Measurements from ENCODE around the gene PABPN1L.

Gene PABPN1L

DNA sequence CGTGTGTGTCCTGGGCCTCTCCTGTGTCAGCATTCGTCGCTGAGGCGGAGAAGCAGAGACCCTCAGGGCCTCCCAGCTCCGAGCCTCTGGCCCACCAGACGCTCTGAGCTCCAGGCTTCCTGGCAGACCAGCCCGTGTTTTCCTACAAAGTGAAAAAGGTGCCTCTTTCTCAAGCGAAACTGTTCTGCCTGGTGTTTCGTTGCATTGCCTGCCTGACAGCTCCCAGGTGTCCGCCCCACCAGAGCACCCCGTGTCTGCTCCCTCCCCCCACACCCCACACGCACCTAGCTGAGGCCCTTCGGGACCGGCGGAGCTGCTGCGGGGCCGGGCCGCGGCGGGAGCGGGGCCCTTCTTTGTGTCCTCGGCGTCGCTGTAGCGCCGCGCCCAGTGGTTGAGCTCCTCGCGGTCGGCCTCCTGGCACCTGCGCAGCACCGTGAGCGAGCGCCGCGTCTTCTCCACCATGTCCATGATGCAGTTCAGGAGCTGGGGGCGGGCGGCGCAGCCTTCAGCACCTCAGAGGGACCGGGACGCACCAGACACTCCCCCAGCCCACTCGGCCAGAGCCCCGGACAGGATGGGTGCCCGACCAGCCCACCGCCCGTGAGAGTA is 14.7 kb upstream of the PABPN1L start:
- H3K27me3 ChIP-seq (ENCODE audit: low read length): no peaks in the 10 kb centered on the region
- H3K4me2 ChIP-seq (ENCODE audit: low read depth, low read length, poor library complexity, severe bottlenecking): no peak overlapping the region

DNA sequence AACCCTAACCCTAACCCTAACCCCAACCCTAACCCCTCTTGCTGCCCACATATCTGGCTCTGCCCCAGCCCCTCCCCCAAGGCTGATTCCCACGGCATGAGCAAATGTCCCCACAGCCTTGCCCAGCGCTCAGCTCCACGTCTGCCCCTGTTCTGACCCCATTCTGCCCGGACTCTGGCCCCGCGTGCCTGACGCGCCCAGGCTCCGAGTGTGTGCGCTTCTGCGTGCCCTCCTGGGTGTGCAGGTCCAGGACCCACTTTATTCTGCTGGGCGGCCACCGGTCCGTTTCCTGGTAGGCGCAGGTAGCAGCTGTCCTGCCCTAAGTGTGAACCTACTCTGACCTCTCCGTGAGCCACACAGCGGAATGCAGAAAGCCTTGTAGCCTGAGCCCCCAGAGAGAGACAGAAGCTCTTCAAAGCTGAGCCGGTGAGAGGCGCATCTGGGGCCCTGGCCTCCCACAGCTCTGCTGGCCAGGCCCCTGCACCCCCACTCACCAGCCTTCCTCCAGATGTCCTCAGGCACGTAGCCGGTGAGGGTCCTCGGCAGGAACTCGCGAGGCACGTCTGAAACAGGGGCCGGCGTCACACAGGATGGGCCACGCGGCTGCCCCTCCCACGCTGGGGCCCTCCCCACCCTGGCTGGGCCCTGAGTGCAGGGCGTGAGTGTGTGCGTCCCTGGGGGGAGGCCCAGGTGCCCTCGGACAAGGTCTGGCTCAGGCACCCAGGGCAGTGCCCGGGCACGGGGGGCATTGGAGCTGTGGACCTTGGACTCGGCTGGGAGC is 14.0 kb upstream of the PABPN1L start:
- Histone ChIP-seq H3K9ac (ENCODE audit: low read length) (no peak overlapping the region), H3K4me3 (ENCODE audit: insufficient read depth, low read length, poor library complexity, severe bottlenecking) (no peak overlapping the region), H3K79me2 (ENCODE audit: insufficient read depth, low read length) (no peaks in the 10 kb centered on the region), H3K27ac (ENCODE audit: low read depth, low read length) (no peak overlapping the region), H3K9me3 (ENCODE audit: insufficient read depth, low read length) (no peaks in the 10 kb centered on the region), H3K36me3 (ENCODE audit: low read length) (peaks cover 3% of the 10 kb centered on the region; the same call in 1 of the 2 replicates), H3F3A (ENCODE audit: insufficient read depth) (peaks cover 10% of the 10 kb centered on the region), H3K4me2 (ENCODE audit: low read depth, low read length, poor library complexity, severe bottlenecking) (no peak overlapping the region), H3K27me3 (ENCODE audit: low read length) (no peaks in the 10 kb centered on the region), H3K9me2 (replicated peaks; ENCODE audit: insufficient read depth, low read length) (no peaks in the 10 kb centered on the region), H2AFZ (ENCODE audit: low read depth, low read length, severe bottlenecking) (no peak overlapping the region), H4K20me1 (ENCODE audit: low read depth, low read length) (no peaks in the 10 kb centered on the region)
- TF ChIP-seq, protein P1, sequence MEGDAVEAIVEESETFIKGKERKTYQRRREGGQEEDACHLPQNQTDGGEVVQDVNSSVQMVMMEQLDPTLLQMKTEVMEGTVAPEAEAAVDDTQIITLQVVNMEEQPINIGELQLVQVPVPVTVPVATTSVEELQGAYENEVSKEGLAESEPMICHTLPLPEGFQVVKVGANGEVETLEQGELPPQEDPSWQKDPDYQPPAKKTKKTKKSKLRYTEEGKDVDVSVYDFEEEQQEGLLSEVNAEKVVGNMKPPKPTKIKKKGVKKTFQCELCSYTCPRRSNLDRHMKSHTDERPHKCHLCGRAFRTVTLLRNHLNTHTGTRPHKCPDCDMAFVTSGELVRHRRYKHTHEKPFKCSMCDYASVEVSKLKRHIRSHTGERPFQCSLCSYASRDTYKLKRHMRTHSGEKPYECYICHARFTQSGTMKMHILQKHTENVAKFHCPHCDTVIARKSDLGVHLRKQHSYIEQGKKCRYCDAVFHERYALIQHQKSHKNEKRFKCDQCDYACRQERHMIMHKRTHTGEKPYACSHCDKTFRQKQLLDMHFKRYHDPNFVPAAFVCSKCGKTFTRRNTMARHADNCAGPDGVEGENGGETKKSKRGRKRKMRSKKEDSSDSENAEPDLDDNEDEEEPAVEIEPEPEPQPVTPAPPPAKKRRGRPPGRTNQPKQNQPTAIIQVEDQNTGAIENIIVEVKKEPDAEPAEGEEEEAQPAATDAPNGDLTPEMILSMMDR (IDR thresholded peaks at IDR 0.05; ENCODE audit: insufficient read depth, low read length, poor library complexity, severe bottlenecking): no peak
- TF ChIP-seq EZH2phosphoT487 (conservative IDR thresholded peaks at IDR 0.05; ENCODE audit: low read length): no peak

More for the DNA sequence above, 14.7 kb upstream of the PABPN1L start:
- Histone ChIP-seq H3F3A (ENCODE audit: insufficient read depth) (peaks cover 5% of the 10 kb centered on the region), H3K9me3 (ENCODE audit: insufficient read depth, low read length) (no peaks in the 10 kb centered on the region), H3K36me3 (ENCODE audit: low read length) (peaks cover 3% of the 10 kb centered on the region; the same call in 1 of the 2 replicates), H3K9me2 (replicated peaks; ENCODE audit: insufficient read depth, low read length) (no peaks in the 10 kb centered on the region), H3K27ac (ENCODE audit: low read depth, low read length) (no peak overlapping the region), H3K9ac (ENCODE audit: low read length) (no peak overlapping the region), H3K79me2 (ENCODE audit: insufficient read depth, low read length) (no peaks in the 10 kb centered on the region), H4K20me1 (ENCODE audit: low read depth, low read length) (no peaks in the 10 kb centered on the region), H3K4me3 (ENCODE audit: insufficient read depth, low read length, poor library complexity, severe bottlenecking) (no peak overlapping the region), H2AFZ (ENCODE audit: low read depth, low read length, severe bottlenecking) (no peak overlapping the region)
- TF ChIP-seq, protein P1 (IDR thresholded peaks at IDR 0.05; ENCODE audit: insufficient read depth, low read length, poor library complexity, severe bottlenecking): no peak
- TF ChIP-seq EZH2phosphoT487 (conservative IDR thresholded peaks at IDR 0.05; ENCODE audit: low read length): no peak

DNA sequence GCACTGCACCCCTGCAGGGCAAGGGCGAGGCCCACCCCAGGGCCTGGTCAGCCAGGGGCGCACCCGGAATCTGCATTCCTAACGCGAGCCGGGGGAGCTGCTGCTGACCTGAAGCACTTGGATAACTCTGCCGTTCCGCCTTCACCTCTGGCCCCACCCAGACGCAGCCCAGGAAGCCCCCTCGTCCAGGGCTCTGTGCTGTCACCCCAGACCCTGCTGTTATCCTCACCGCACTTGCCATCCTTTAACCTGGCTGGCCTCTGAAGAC is 13.3 kb upstream of the PABPN1L start:
- peaks cover 3% of the 10 kb centered on the region; the same call in 1 of the 2 replicates for H3K36me3 ChIP-seq (ENCODE audit: low read length)
- H2AFZ ChIP-seq (ENCODE audit: low read depth, low read length, severe bottlenecking): no peak overlapping the region
- no peak overlapping the region for H3K9ac ChIP-seq (ENCODE audit: low read length)
- H3K9me3 ChIP-seq (ENCODE audit: insufficient read depth, low read length): no peaks in the 10 kb centered on the region
- H3K9me2 ChIP-seq (replicated peaks; ENCODE audit: insufficient read depth, low read length): no peaks in the 10 kb centered on the region
- no peaks in the 10 kb centered on the region for H4K20me1 ChIP-seq (ENCODE audit: low read depth, low read length)
- H3K4me3 ChIP-seq (ENCODE audit: insufficient read depth, low read length, poor library complexity, severe bottlenecking): no peak overlapping the region
- H3K79me2 ChIP-seq (ENCODE audit: insufficient read depth, low read length): no peaks in the 10 kb centered on the region
- TF ChIP-seq, protein P1 (IDR thresholded peaks at IDR 0.05; ENCODE audit: insufficient read depth, low read length, poor library complexity, severe bottlenecking): no peak
- TF ChIP-seq EZH2phosphoT487 (conservative IDR thresholded peaks at IDR 0.05; ENCODE audit: low read length): no peak
- H3F3A ChIP-seq (ENCODE audit: insufficient read depth): peaks cover 10% of the 10 kb centered on the region
- no peaks in the 10 kb centered on the region for H3K27me3 ChIP-seq (ENCODE audit: low read length)
- H3K27ac ChIP-seq (ENCODE audit: low read depth, low read length): no peak overlapping the region
- no peak overlapping the region for H3K4me2 ChIP-seq (ENCODE audit: low read depth, low read length, poor library complexity, severe bottlenecking)
